ENCODE results near the gene SPOCK2.

The SPOCK2 gene

DNA sequence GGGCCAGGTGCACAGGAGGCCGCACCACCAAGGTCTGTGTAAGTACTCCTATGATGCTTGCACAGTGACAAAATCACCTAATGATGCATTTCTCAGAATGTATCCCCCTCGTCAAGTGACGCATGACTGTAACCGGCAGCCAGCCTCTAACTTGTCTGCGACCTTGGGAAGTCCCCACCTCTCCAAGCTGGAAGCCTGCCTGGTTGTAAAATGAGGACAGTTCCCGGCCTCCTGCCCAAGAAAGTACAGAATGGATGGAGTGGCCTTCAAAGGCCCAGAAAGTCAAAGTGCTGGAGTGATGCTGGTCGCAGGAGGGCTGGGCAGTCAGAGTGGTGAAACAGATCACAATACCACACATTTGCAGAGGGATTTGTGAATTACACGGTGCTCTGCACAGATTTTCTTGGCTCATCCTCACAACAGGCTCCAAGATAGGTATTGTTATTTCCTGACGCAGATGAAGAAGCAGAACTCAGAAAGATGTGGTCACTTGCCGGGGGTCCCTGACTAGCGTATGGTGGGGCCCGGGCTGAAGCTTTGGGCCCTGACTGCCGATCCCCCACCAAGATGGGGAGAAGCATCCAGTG, 22.8 kb downstream of the SPOCK2 start:
- peak; percentile 37 for DNase-seq (ENCODE audit: low read depth)
- TF ChIP-seq, protein P1, sequence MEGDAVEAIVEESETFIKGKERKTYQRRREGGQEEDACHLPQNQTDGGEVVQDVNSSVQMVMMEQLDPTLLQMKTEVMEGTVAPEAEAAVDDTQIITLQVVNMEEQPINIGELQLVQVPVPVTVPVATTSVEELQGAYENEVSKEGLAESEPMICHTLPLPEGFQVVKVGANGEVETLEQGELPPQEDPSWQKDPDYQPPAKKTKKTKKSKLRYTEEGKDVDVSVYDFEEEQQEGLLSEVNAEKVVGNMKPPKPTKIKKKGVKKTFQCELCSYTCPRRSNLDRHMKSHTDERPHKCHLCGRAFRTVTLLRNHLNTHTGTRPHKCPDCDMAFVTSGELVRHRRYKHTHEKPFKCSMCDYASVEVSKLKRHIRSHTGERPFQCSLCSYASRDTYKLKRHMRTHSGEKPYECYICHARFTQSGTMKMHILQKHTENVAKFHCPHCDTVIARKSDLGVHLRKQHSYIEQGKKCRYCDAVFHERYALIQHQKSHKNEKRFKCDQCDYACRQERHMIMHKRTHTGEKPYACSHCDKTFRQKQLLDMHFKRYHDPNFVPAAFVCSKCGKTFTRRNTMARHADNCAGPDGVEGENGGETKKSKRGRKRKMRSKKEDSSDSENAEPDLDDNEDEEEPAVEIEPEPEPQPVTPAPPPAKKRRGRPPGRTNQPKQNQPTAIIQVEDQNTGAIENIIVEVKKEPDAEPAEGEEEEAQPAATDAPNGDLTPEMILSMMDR (IDR thresholded peaks at IDR 0.05; ENCODE audit: low read length, missing control alignments) = no peak
- no peak overlapping the region for H3K4me3 ChIP-seq (replicated peaks; ENCODE audit: low read depth, low read length)

DNA sequence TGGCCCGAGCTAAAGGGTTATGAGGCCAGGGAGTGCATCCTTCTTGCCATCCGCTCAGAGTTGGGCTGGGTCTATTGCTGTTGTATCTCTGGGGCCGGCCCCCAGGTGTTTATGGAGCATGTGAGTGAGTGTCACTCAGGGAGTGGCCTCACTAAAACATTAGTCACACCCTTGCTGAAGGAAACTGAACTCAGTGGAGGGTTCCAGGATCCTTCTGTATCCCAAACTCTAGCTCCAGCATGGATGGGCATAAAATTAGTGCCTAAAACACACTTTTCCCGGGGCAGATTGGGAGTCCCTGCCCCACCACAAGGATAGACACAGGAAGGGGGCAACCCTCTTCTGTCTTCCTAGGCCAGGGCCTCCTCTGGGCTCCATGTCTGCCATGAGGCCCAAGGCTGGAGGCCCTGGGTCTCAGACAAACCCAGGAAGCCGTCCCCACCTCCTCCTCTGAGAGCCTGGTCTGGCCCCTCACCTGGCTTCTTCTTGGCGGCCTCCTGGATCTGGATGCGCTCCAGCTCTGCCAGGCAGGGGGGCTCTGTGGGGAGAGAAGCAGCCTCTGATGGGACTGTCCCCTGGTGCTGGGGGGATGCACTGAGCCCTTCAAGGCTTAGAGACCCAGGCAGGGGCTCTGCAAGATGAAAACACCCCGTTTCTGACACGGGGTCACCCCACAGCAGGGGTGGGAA, 24.5 kb downstream of the SPOCK2 start:
- no peak for DNase-seq (ENCODE audit: low read depth)
- TF ChIP-seq, protein P1 (IDR thresholded peaks at IDR 0.05; ENCODE audit: low read length, missing control alignments) = no peak
- H3K4me3 ChIP-seq (replicated peaks; ENCODE audit: low read depth, low read length) = no peak overlapping the region

GRCh38 chr10:72062832-72063702, 25.3 kb downstream of the SPOCK2 start:
- TF ChIP-seq, protein P1 (IDR thresholded peaks at IDR 0.05; ENCODE audit: low read length, missing control alignments) = no peak
- H3K4me3 ChIP-seq (replicated peaks; ENCODE audit: low read depth, low read length) = no peak overlapping the region
- DNase-seq (ENCODE audit: low read depth) = no peak

DNA sequence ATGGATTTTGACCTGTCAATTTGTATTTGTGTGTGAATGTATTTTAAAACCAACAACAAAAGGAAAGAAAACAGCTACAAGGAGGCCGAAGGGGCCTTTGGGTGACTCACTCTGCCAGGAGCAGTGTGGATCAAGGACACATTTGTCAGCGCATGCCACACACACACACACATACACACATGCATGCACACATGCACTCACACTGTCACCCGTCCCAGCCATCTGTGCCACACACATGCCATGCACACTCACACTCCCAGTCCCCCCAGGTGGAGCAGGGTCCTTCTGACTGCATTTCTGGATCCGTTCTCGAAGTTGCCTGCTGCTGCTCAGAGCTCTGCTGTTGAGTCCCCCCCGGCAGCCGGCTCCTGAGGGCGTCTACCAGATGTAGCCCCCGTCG, 26.0 kb downstream of the SPOCK2 start:
- no peak for DNase-seq (ENCODE audit: low read depth)
- H3K4me3 ChIP-seq (replicated peaks; ENCODE audit: low read depth, low read length) = no peak overlapping the region
- TF ChIP-seq, protein P1 (IDR thresholded peaks at IDR 0.05; ENCODE audit: low read length, missing control alignments) = no peak

- TF ChIP-seq, protein P1 (IDR thresholded peaks at IDR 0.05; ENCODE audit: low read length, missing control alignments) = no peak
- DNase-seq (ENCODE audit: low read depth) = no peak
- no peak overlapping the region for H3K4me3 ChIP-seq (replicated peaks; ENCODE audit: low read depth, low read length)
Observed at GRCh38 chr10:72061930-72062329, 26.4 kb downstream of the SPOCK2 start.

- TF ChIP-seq, protein P1 (IDR thresholded peaks at IDR 0.05; ENCODE audit: low read length, missing control alignments) = peak; percentile 31
- no peak overlapping the region for H3K4me3 ChIP-seq (replicated peaks; ENCODE audit: low read depth, low read length)
- DNase-seq (ENCODE audit: low read depth) = no peak
Observed at GRCh38 chr10:72061491-72061890, 26.9 kb downstream of the SPOCK2 start.

All from fibroblast of pulmonary artery (primary cell).